K562 (cell line): ENCODE measurements around the gene TRAPPC2L. TPM values are rescaled to one million over a fixed set of nuclear protein-coding genes. Genes with fewer than 3 reads are reported as not detected.

Experiments used
- ATAC-seq: fragments of 200-7000 bp; cut with Tn5 transposase; 3 replicates; pipeline ENCODE4 v1.9.1; 2020; ENCODE audit warnings: moderate library complexity
- BruUV-seq: library from RNA; stranded (reverse); fragments of 400-500 nt; replicated peaks from 2 replicates; lab custom pipeline; 2021; lab: Mats Ljungman, UMichigan
- CTCF ChIA-PET: fragments of 300-600 bp; formaldehyde crosslinking; extraction: SDS; loops from one replicate; lab custom pipeline; 2021; ENCODE audit warnings: low intra/inter-chr PET ratio; lab: Yijun Ruan, JAX
- POLR2A ChIA-PET: fragments of 300-600, 350-650 bp; sonication (Branson Sonifier 250); formaldehyde crosslinking; extraction: SDS; loops from one replicate; lab custom pipeline; 2021; ENCODE audit warnings: antibody characterized with exemption, inconsistent platforms; lab: Yijun Ruan, JAX
- DNase-seq, 4 experiments: peaks; one replicate each; pipeline versions ENCODE4 v3.0.0 to v3.0.0-alpha.2; 2011 to 2018; ENCODE audit warnings: low spot score in 3 of 4, mixed read lengths in 3 of 4; ENCODE audit errors: extremely low read depth in 1 of 4
- FAIRE-seq: peaks from 2 replicates; lab custom pipeline; 2011; peaks lifted over from hg19 to GRCh38; lab: Jason Lieb, UNC
- H2AFZ ChIP-seq: 2 replicates; pipeline ENCODE4 v1.6.0; 2011; ENCODE audit warnings: low read depth, low read length, control low read depth, inconsistent platforms
- H3K27ac ChIP-seq: fragments of 200-600 bp; 3 replicates; pipeline ENCODE4 v1.8.0; 2011; ENCODE audit warnings: low read depth, mild to moderate bottlenecking, control low read depth, inconsistent platforms, low read length, moderate library complexity, mixed read lengths; ENCODE audit errors: extremely low read depth
- H3K27me3 ChIP-seq, 2 experiments: fragments of 300-600 bp in 1 of 2; 2 replicates in 1 of 2; 3 replicates in 1 of 2; pipeline versions ENCODE4 v1.6.0 to v1.8.0; 2011; ENCODE audit warnings: inconsistent platforms in 2 of 2, low read length in 2 of 2, mild to moderate bottlenecking in 1 of 2, mixed read lengths in 1 of 2, moderate library complexity in 1 of 2; ENCODE audit not compliant: control insufficient read depth in 2 of 2, insufficient read depth in 2 of 2
- H3K36me3 ChIP-seq: fragments of 300-600 bp; 3 replicates; pipeline ENCODE4 v1.8.0; 2011; ENCODE audit warnings: mild to moderate bottlenecking, low read length, inconsistent platforms; ENCODE audit not compliant: control insufficient read depth, insufficient read depth
- H3K4me1 ChIP-seq, 2 experiments: fragments of 200-600 bp in 1 of 2; replicated peaks in 1 of 2; 2 replicates in 1 of 2; 3 replicates in 1 of 2; pipeline versions ENCODE4 v1.5.1 to v1.8.0; 2011; ENCODE audit warnings: inconsistent platforms in 2 of 2, low read length in 2 of 2, mild to moderate bottlenecking in 1 of 2, mixed read lengths in 1 of 2, moderate library complexity in 1 of 2; ENCODE audit not compliant: control insufficient read depth in 2 of 2, insufficient read depth in 2 of 2
- H3K4me2 ChIP-seq: 2 replicates; pipeline ENCODE4 v1.6.1; 2011; ENCODE audit warnings: low read length, control low read depth, inconsistent platforms, mixed read lengths; ENCODE audit not compliant: insufficient read depth
- H3K4me3 ChIP-seq: fragments of 200-600 bp; sonication (generic), shearing (Covaris generic); 2 replicates; pipeline ENCODE4 v1.5.1; 2016; ENCODE audit warnings: control low read depth, inconsistent platforms
- H3K79me2 ChIP-seq: fragments of 200-600 bp; 3 replicates; pipeline ENCODE4 v1.8.0; 2011; ENCODE audit warnings: low read length, inconsistent platforms; ENCODE audit not compliant: control insufficient read depth, insufficient read depth
- H3K9ac ChIP-seq, 2 experiments: 2 replicates each; pipeline versions ENCODE4 v1.6.0 to v1.6.1; 2011; ENCODE audit warnings: low read depth in 2 of 2, low read length in 2 of 2, control low read depth in 1 of 2, inconsistent platforms in 1 of 2, mild to moderate bottlenecking in 1 of 2, mixed read lengths in 1 of 2; ENCODE audit not compliant: insufficient read depth in 1 of 2
- H3K9me1 ChIP-seq: one replicate; pipeline ENCODE4 v1.6.0; 2011; ENCODE audit warnings: inconsistent platforms, mild to moderate bottlenecking, low read length, moderate library complexity; ENCODE audit not compliant: control insufficient read depth, insufficient read depth
- H3K9me3 ChIP-seq: replicated peaks from 2 replicates; pipeline ENCODE4 v1.5.1; 2011; ENCODE audit warnings: low read depth, low read length, inconsistent platforms; ENCODE audit not compliant: control insufficient read depth, insufficient read depth
- H4K20me1 ChIP-seq: replicated peaks from 2 replicates; pipeline ENCODE4 v1.6.1; 2011; ENCODE audit warnings: low read length, inconsistent platforms, mixed read lengths; ENCODE audit not compliant: control insufficient read depth, insufficient read depth
- BMI1 ChIP-seq: fragments of 150-350 bp; IDR thresholded peaks from 2 replicates; pipeline ENCODE4 v1.6.1; 2014; ENCODE audit warnings: low read length
- COPS2 ChIP-seq: fragments of 450-650 bp; conservative IDR thresholded peaks from 2 replicates; pipeline ENCODE4 v1.6.1; 2016; ENCODE audit warnings: mild to moderate bottlenecking, moderate library complexity
- POLR2G ChIP-seq: fragments of 200-400 bp; formaldehyde crosslinking; IDR thresholded peaks from 2 replicates; pipeline ENCODE4 v1.6.1; 2017; ENCODE audit warnings: low read depth, mild to moderate bottlenecking, antibody characterized with exemption, low read length, moderate library complexity
- ZNF263 ChIP-seq: sonication (generic); formaldehyde crosslinking; IDR thresholded peaks from 2 replicates; pipeline ENCODE4 v1.8.0; 2022; ENCODE audit warnings: mild to moderate bottlenecking, missing genetic modification reagents, borderline replicate concordance
- WGBS: fragments of 100-300 bp; shearing (Covaris generic); methylation state at CpG from one replicate; pipeline ENCODE4 v1.1.6; 2016; ENCODE audit warnings: low coverage, mixed read lengths; ENCODE audit not compliant: insufficient coverage; ENCODE audit errors: missing lambda C conversion rate; 5-methylcytosine and 5-hydroxymethylcytosine counted together
- in situ Hi-C: fragments of 300-500 bp; cut with MboI; formaldehyde crosslinking; loops from 4 replicates; pipeline ENCODE4 v1.15.0; 2018; ENCODE audit warnings: inconsistent platforms, mixed read lengths
- intact Hi-C: fragments of 100-400 bp; cut with micrococcal nuclease; formaldehyde crosslinking; loops from 2 replicates; pipeline ENCODE4 v1.14.2; 2022
- polyA plus RNA-seq, 8 experiments: library from polyadenylated mRNA; depleted of rRNA in 4 of 8; stranded (reverse) in 5 of 8; unstranded in 3 of 8; fragments of >200 nt; fragmentation: Nextera tagmentation in 2 of 8; fragmentation: Illumina TruSeq in 1 of 8; extraction: Ambion mirVana in 2 of 8; extraction: Trizol in 1 of 8; gene quantifications; 2 replicates each; pipeline versions ENCODE4 v1.2.1 to v1.2.3, GENCODE V29; 2011 to 2014; ENCODE audit warnings: inconsistent platforms in 1 of 8, missing spikeins in 1 of 8
- total RNA-seq, 7 experiments: library from RNA; depleted of rRNA in 6 of 7; stranded (reverse); fragments of >200 nt in 6 of 7; fragmentation: Illumina TruSeq in 2 of 7; extraction: Trizol in 2 of 7; gene quantifications; 2 replicates each; pipeline versions ENCODE4 v1.2.1 to v1.2.3, GENCODE V29; 2011 to 2021; ENCODE audit warnings: low replicate concordance in 1 of 7

The TRAPPC2L gene
- total and polyA plus RNA-seq, 9 of the 15 experiments (the other 6 are each of a cell fraction or from before 2014, with no cell fraction given) = 60.4 to 398 (median 97.5) TPM

DNA sequence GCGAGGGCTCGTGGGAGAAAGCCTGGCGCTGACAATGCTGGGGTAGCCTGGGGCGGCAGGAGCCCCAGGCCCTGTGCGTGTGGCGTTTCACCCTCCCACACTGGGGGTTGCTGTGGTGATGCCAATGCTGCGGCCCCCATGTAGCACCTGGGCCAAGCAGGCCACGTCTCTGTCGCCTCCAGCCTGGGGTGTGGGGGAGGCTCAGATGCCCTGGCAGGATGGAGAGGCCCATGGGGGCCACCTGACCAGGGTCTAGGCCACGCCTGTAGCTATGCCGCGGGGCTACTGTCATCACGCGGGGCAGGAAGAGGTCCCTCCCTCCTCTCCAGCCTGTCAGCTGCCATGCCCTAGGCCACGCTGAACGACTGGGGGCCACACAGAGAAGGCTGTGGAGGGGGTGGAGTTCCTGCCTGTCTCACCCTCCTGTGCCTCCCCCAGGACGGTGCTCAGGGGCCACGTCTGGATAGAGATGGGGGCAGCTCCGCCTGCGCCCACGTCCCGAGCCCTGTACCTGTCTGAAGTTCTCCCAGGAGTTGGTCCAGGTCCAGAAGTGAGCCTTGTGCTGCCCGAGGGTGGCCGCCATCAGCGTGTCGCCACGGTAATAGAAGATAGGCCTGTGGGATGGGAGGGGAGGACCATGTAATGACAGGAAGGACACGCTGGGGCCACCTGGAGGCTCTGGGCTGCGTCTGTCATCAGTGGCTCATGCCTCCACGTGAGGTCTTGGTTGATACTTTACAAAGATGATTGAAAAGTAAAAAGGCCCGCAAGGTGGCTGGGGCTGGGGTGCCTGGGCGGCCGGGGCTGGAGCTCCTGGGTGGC, 32.5 kb upstream of the TRAPPC2L start (continued):
- TF ChIP-seq ZNF263 = peak; percentile 69
- TF ChIP-seq BMI1 = no peak

DNA sequence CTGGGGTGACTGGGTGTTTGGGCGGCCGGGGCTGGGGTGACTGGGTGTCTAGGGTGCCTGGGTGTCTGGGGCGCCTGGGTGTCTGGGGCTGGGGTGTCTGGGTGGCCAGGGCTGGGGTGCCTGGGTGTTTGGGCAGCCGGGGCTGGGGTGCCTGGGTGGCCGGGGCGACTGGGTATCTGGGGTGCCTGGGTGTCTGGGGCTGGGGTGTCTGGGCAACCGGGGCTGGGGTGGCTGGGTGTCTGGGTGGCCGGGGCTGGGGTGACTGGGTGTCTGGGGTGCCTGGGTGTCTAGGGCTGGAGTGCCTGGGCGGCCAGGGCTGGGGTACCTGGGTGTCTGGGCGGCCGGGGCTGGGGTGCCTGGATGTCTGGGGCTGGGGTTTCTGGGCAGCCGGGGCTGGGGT, 31.8 kb upstream of the TRAPPC2L start:
- Histone ChIP-seq H3K9ac (no peak overlapping the region), H3K4me1 (peaks cover 0 to 53% of the 10 kb centered on the region in 2 experiments; a peak in 2 of 5 replicates), H3K27me3 (no peaks in the 10 kb centered on the region), H3K9me3 (no peaks in the 10 kb centered on the region), H3K4me2 (no peak overlapping the region), H4K20me1 (no peaks in the 10 kb centered on the region; the same call in 1 of the 2 replicates), H2AFZ (no peak overlapping the region), H3K79me2 (no peaks in the 10 kb centered on the region), H3K27ac (no peak overlapping the region), H3K4me3 (no peak overlapping the region), H3K9me1 (no peaks in the 10 kb centered on the region), H3K36me3 (no peaks in the 10 kb centered on the region)
- 86% methylated on average over 4 of the region's 12 CpGs for WGBS
- CTCF ChIA-PET = no interaction called here
- BruUV-seq = no TSS peak
- in situ Hi-C loops (no loop called here), intact Hi-C loops (no loop called here)
- FAIRE-seq = no peak
- ATAC-seq = no peak
- DNase-seq = no peak
- POLR2A ChIA-PET = interaction anchor here (0.7 kb wide), 1 partner anchor 322 kb away, joined by 3 read pairs; no protein-coding TSS in a partner anchor
- TF ChIP-seq COPS2 = no peak
- 0 out of 2 replicates have a peak, but pooled peaks have one; percentile 7 for TF ChIP-seq POLR2G
